ENCODE results near the gene CES2. TPM values are rescaled to one million over a fixed set of nuclear protein-coding genes. Genes with fewer than 3 reads are reported as not detected.

Gene CES2
- total RNA-seq, 1 experiment from 2014 or later: 29.7 TPM

GRCh38 chr16:66946974-66947301 lies 11.6 kb downstream of the CES2 start (continued):
- TF ChIP-seq ERG (CRISPR knock-in tag; IDR thresholded peaks at IDR 0.05) (no peak), HMGXB4 (CRISPR knock-in tag; IDR thresholded peaks at IDR 0.05) (no peak), ATF2 (CRISPR knock-in tag; IDR thresholded peaks at IDR 0.05; ENCODE audit: borderline replicate concordance, low read depth) (no peak), AFF4 (CRISPR knock-in tag; IDR thresholded peaks at IDR 0.05; ENCODE audit: borderline replicate concordance) (no peak)

GRCh38 chr16:66947302-66948065 lies 12.2 kb downstream of the CES2 start:
- Mint-ChIP-seq H3K27ac (no peak overlapping the region), H3K9me3 (peaks cover 9% of the 10 kb centered on the region), H3K4me3 (peak overlapping the region; percentile 82), H3K4me1 (peaks cover 12% of the 10 kb centered on the region), H3K36me3 (peaks cover 10% of the 10 kb centered on the region; the same call in 1 of the 2 replicates), H3K27me3 (ENCODE audit: low read depth) (peaks cover 55% of the 10 kb centered on the region)
- TF ChIP-seq CBFB (CRISPR knock-in tag; IDR thresholded peaks at IDR 0.05; ENCODE audit: low read depth) (no peak), GTF2I (CRISPR knock-in tag; conservative IDR thresholded peaks at IDR 0.05) (no peak), GABPB1 (CRISPR knock-in tag; IDR thresholded peaks at IDR 0.05) (no peak), ZNF121 (CRISPR knock-in tag; IDR thresholded peaks at IDR 0.05) (no peak), CTCF (IDR thresholded peaks at IDR 0.05) (peak; percentile 86), USF2 (CRISPR knock-in tag; IDR thresholded peaks at IDR 0.05) (peak; percentile 52; the same call in 1 of the 2 replicates), SP1 (CRISPR knock-in tag; conservative IDR thresholded peaks at IDR 0.05) (0 out of 2 replicates have a peak, but pooled peaks have one; percentile 13), NFE2L1 (CRISPR knock-in tag; IDR thresholded peaks at IDR 0.05) (no peak), JAZF1 (CRISPR knock-in tag; IDR thresholded peaks at IDR 0.05) (no peak), ERG (CRISPR knock-in tag; IDR thresholded peaks at IDR 0.05) (no peak), MLX (CRISPR knock-in tag; IDR thresholded peaks at IDR 0.05) (no peak), E2F5 (CRISPR knock-in tag; IDR thresholded peaks at IDR 0.05) (no peak), NFATC4 (CRISPR knock-in tag; IDR thresholded peaks at IDR 0.05) (no peak), ETV6 (CRISPR knock-in tag; IDR thresholded peaks at IDR 0.05) (no peak), ZNF423 (CRISPR knock-in tag; IDR thresholded peaks at IDR 0.05) (no peak)
- DNase-seq (ENCODE audit: low spot score) (peak; percentile 91), ATAC-seq (peak; percentile 80)
- ChIA-PET POLR2A (no interaction called here), CTCF (interaction anchor here (0.7 to 2.5 kb wide), 7 partner anchors 13 to 238 kb away, joined by 3 to 9 read pairs (median 3); partner anchors contain the start of gene CES3)

Data from WTC11 (cell line).